KMS-11 (cell line): ENCODE data around the gene CPSF4L.

Source experiments
- H2AFZ ChIP-seq: fragments of 200-600 bp; sonication (generic); 2 replicates; pipeline ENCODE4 v1.6.1; 2016; ENCODE audit warnings: antibody characterized with exemption, mixed run types, low read depth
- H3K27ac ChIP-seq: fragments of 200-600 bp; sonication (generic); 2 replicates; pipeline ENCODE4 v1.6.1; 2016; ENCODE audit warnings: mild to moderate bottlenecking, mixed run types
- H3K27me3 ChIP-seq: fragments of 200-600 bp; sonication (generic); 2 replicates; pipeline ENCODE4 v1.6.1; 2017; ENCODE audit warnings: mild to moderate bottlenecking, low read depth, mixed run types, moderate library complexity; ENCODE audit not compliant: insufficient read depth
- H3K36me3 ChIP-seq: fragments of 200-600 bp; sonication (generic); 2 replicates; pipeline ENCODE4 v1.6.1; 2017; ENCODE audit warnings: mild to moderate bottlenecking, mixed run types; ENCODE audit not compliant: insufficient read depth
- H3K4me1 ChIP-seq: fragments of 200-600 bp; sonication (generic); 2 replicates; pipeline ENCODE4 v1.6.1; 2016; ENCODE audit warnings: mild to moderate bottlenecking, low read depth, mixed run types; ENCODE audit not compliant: poor library complexity, severe bottlenecking
- H3K4me2 ChIP-seq: fragments of 200-600 bp; sonication (generic); 2 replicates; pipeline ENCODE4 v1.7.0; 2016; ENCODE audit warnings: mild to moderate bottlenecking, mixed run types
- H3K4me3 ChIP-seq: fragments of 200-600 bp; sonication (generic); IDR thresholded peaks from 2 replicates; pipeline ENCODE4 v1.6.1; 2017; ENCODE audit warnings: low read depth, low read length, mixed read lengths; ENCODE audit not compliant: insufficient read depth
- H3K79me2 ChIP-seq: fragments of 200-600 bp; sonication (generic); 2 replicates; pipeline ENCODE4 v1.6.1; 2016; ENCODE audit warnings: low read depth, mixed run types; ENCODE audit not compliant: insufficient read depth
- H3K9ac ChIP-seq: fragments of 200-600 bp; sonication (generic); 2 replicates; pipeline ENCODE4 v1.6.1; 2016; ENCODE audit warnings: mild to moderate bottlenecking, mixed run types
- H4K20me1 ChIP-seq: fragments of 200-600 bp; sonication (generic); 2 replicates; pipeline ENCODE4 v1.6.1; 2016; ENCODE audit warnings: mild to moderate bottlenecking, mixed run types; ENCODE audit not compliant: insufficient read depth
- CTCF ChIP-seq: fragments of 200-600 bp; sonication (generic); conservative IDR thresholded peaks from 2 replicates; pipeline ENCODE4 v1.6.1; 2017; ENCODE audit warnings: low read depth, mild to moderate bottlenecking, antibody characterized with exemption, low read length, moderate library complexity, mixed read lengths

The CPSF4L gene

GRCh38 chr17:73278049-73278464 lies 16.4 kb upstream of the CPSF4L start:
- Histone ChIP-seq H3K9ac (no peak overlapping the region), H3K36me3 (no peaks in the 10 kb centered on the region), H3K27ac (no peak overlapping the region), H3K4me3 (no peak overlapping the region), H3K4me2 (no peak overlapping the region), H4K20me1 (no peaks in the 10 kb centered on the region), H3K4me1 (no peaks in the 10 kb centered on the region), H3K79me2 (no peaks in the 10 kb centered on the region), H3K27me3 (no peaks in the 10 kb centered on the region), H2AFZ (no peak overlapping the region)
- no peak for TF ChIP-seq CTCF

- H3K27ac ChIP-seq: no peak overlapping the region
- H4K20me1 ChIP-seq: no peaks in the 10 kb centered on the region
- H3K4me3 ChIP-seq: no peak overlapping the region
- no peaks in the 10 kb centered on the region for H3K36me3 ChIP-seq
- H2AFZ ChIP-seq: no peak overlapping the region
- no peak overlapping the region for H3K9ac ChIP-seq
- no peak overlapping the region for H3K4me2 ChIP-seq
- no peaks in the 10 kb centered on the region for H3K4me1 ChIP-seq
- no peaks in the 10 kb centered on the region for H3K27me3 ChIP-seq
- H3K79me2 ChIP-seq: no peaks in the 10 kb centered on the region
- no peak for TF ChIP-seq CTCF
Observed at GRCh38 chr17:73274490-73274889, 12.8 kb upstream of the CPSF4L start.

DNA sequence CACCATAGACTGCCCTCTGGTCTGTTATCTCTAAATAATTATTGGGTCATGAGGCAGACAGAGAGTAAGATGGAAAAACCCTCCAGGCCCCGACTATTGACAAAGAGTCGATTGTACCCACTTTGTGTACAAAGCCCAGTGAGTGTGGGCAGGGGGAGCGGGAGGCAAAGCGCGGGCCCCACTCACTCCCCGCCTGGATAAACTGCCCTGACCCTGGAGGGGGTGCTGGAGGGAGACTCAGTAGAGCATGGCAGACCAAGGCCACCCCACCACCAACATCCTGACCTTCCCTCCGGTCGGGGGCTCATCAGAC lies 11.2 kb upstream of the CPSF4L start:
- H3K4me1 ChIP-seq: peaks cover 6% of the 10 kb centered on the region
- no peaks in the 10 kb centered on the region for H3K36me3 ChIP-seq
- H3K4me2 ChIP-seq: no peak overlapping the region
- H3K27me3 ChIP-seq: no peaks in the 10 kb centered on the region
- no peaks in the 10 kb centered on the region for H4K20me1 ChIP-seq
- H3K79me2 ChIP-seq: no peaks in the 10 kb centered on the region
- H3K27ac ChIP-seq: no peak overlapping the region
- H3K4me3 ChIP-seq: no peak overlapping the region
- H2AFZ ChIP-seq: no peak overlapping the region
- no peak for TF ChIP-seq CTCF
- no peak overlapping the region for H3K9ac ChIP-seq

DNA sequence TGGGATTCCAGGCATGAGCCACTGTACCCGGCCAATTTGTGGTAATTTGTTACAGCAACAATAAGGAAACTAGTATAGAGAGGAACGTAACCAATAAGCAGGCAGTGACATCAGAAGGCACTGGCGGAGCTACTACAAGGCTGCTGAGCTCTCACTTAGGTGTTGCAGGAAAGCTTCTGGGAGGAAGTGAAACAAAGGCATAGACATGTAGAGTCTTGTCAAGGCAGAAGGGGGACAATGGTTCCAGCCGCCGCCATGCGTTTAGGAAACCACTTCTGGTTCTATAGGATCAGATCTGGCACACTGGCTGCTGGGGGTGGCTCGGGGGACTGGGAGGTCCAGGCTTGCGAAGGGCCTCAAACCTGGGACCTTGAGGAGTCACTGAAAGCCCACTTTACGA lies 9.4 kb upstream of the CPSF4L start:
- TF ChIP-seq CTCF: no peak
- Histone ChIP-seq H3K4me1 (peaks cover 6% of the 10 kb centered on the region), H3K36me3 (no peaks in the 10 kb centered on the region), H3K4me2 (no peak overlapping the region), H2AFZ (no peak overlapping the region), H3K79me2 (no peaks in the 10 kb centered on the region), H3K27ac (no peak overlapping the region), H4K20me1 (no peaks in the 10 kb centered on the region), H3K4me3 (no peak overlapping the region), H3K27me3 (no peaks in the 10 kb centered on the region), H3K9ac (no peak overlapping the region)

GRCh38 chr17:73269791-73270190 lies 8.1 kb upstream of the CPSF4L start:
- peaks cover 6% of the 10 kb centered on the region for H3K4me1 ChIP-seq
- H3K9ac ChIP-seq: no peak overlapping the region
- H3K4me2 ChIP-seq: no peak overlapping the region
- peaks cover 4% of the 10 kb centered on the region; the same call in 1 of the 2 replicates for H3K27me3 ChIP-seq
- no peaks in the 10 kb centered on the region for H3K79me2 ChIP-seq
- TF ChIP-seq CTCF: no peak
- no peaks in the 10 kb centered on the region for H3K36me3 ChIP-seq
- H3K4me3 ChIP-seq: no peak overlapping the region
- H2AFZ ChIP-seq: no peak overlapping the region
- no peaks in the 10 kb centered on the region for H4K20me1 ChIP-seq
- H3K27ac ChIP-seq: no peak overlapping the region
